Endothelial cell of umbilical vein (primary cell): ENCODE data around the gene ADH1B. TPM values are rescaled to one million over a fixed set of nuclear protein-coding genes. Genes with fewer than 3 reads are reported as not detected.

ENCODE experiments used
- BruUV-seq: library from RNA; stranded (reverse); fragments of 400-500 nt; replicated peaks from 2 replicates; lab custom pipeline; 2021; lab: Mats Ljungman, UMichigan
- CTCF ChIA-PET: fragments of 300-600, 350-600 bp; sonication (Branson Sonifier 250); formaldehyde crosslinking; loops from one replicate; lab custom pipeline; 2021; ENCODE audit warnings: antibody characterized with exemption, inconsistent platforms; lab: Charles Lee
- POLR2A ChIA-PET: fragments of 300-600, 350-600 bp; sonication (Branson Sonifier 250); formaldehyde crosslinking; loops from one replicate; lab custom pipeline; 2021; ENCODE audit warnings: antibody characterized with exemption, inconsistent platforms; lab: Charles Lee
- DNase-seq: peaks from one replicate; pipeline ENCODE4 v3.0.0-alpha.2; 2011; ENCODE audit warnings: low read depth, low spot score
- FAIRE-seq: peaks from 2 replicates; lab custom pipeline; 2011; peaks lifted over from hg19 to GRCh38; lab: Jason Lieb, UNC
- H2AFZ ChIP-seq: 2 replicates; pipeline ENCODE4 v1.6.0; 2012; ENCODE audit warnings: low read depth, low read length, control low read depth, inconsistent platforms
- H3K27ac ChIP-seq: 2 replicates; pipeline ENCODE4 v1.5.1; 2011; ENCODE audit warnings: low read depth, mild to moderate bottlenecking, control low read depth, low read length, moderate library complexity; ENCODE audit not compliant: insufficient read depth
- H3K27me3 ChIP-seq, 2 experiments: 2 replicates each; pipeline versions ENCODE4 v1.6.0 to v1.6.1; 2011; ENCODE audit warnings: low read length in 2 of 2, mixed read lengths in 1 of 2; ENCODE audit not compliant: control insufficient read depth in 2 of 2, insufficient read depth in 2 of 2
- H3K36me3 ChIP-seq, 2 experiments: 2 replicates in 1 of 2; 3 replicates in 1 of 2; pipeline ENCODE4 v1.5.1; 2011; ENCODE audit warnings: low read length in 2 of 2, mild to moderate bottlenecking in 1 of 2, moderate library complexity in 1 of 2; ENCODE audit not compliant: control insufficient read depth in 2 of 2, insufficient read depth in 2 of 2; ENCODE audit errors: extremely low read depth in 1 of 2
- H3K4me1 ChIP-seq: 3 replicates; pipeline ENCODE4 v1.5.1; 2011; ENCODE audit warnings: mild to moderate bottlenecking, low read length; ENCODE audit not compliant: control insufficient read depth, insufficient read depth; ENCODE audit errors: extremely low read depth
- H3K4me2 ChIP-seq: 2 replicates; pipeline ENCODE4 v1.6.1; 2011; ENCODE audit warnings: low read length, control low read depth, mixed read lengths; ENCODE audit not compliant: insufficient read depth
- H3K4me3 ChIP-seq, 3 experiments: fragments of 200-600 bp in 1 of 3; sonication (generic), shearing (Covaris generic) in 1 of 3; replicated peaks in 1 of 3; 2 replicates each; pipeline ENCODE4 v1.5.1; 2011 to 2016; ENCODE audit warnings: control low read depth in 3 of 3, low read length in 3 of 3, mild to moderate bottlenecking in 2 of 3, inconsistent platforms in 1 of 3, low read depth in 1 of 3, moderate library complexity in 1 of 3; ENCODE audit not compliant: insufficient read depth in 1 of 3
- H3K79me2 ChIP-seq: 2 replicates; pipeline ENCODE4 v1.6.0; 2012; ENCODE audit warnings: low read length, inconsistent platforms; ENCODE audit not compliant: control insufficient read depth, insufficient read depth
- H3K9ac ChIP-seq: replicated peaks from 2 replicates; pipeline ENCODE3; 2011; ENCODE audit warnings: low read length, control low read depth; ENCODE audit not compliant: insufficient read depth; ENCODE audit errors: extremely low read depth
- H3K9me1 ChIP-seq: replicated peaks from 3 replicates; pipeline ENCODE4 v1.6.0; 2011; ENCODE audit warnings: mild to moderate bottlenecking, low read length; ENCODE audit not compliant: control insufficient read depth, insufficient read depth; ENCODE audit errors: extremely low read depth
- H3K9me3 ChIP-seq: replicated peaks from 2 replicates; pipeline ENCODE4 v1.5.1; 2012; ENCODE audit warnings: low read length, inconsistent platforms; ENCODE audit not compliant: control insufficient read depth, insufficient read depth
- H4K20me1 ChIP-seq: replicated peaks from 2 replicates; pipeline ENCODE3; 2011; ENCODE audit warnings: mild to moderate bottlenecking, low read length; ENCODE audit not compliant: control insufficient read depth, insufficient read depth; ENCODE audit errors: extremely low read depth
- EZH2 ChIP-seq: IDR thresholded peaks from 2 replicates; pipeline ENCODE4 v1.6.1; 2012; ENCODE audit warnings: borderline replicate concordance, low read depth, mild to moderate bottlenecking, moderate library complexity, low read length, inconsistent platforms; ENCODE audit not compliant: severe bottlenecking
- FOS ChIP-seq: IDR thresholded peaks from 2 replicates; pipeline ENCODE4 v1.6.1; 2011; ENCODE audit warnings: mild to moderate bottlenecking, low read length, moderate library complexity, borderline replicate concordance; ENCODE audit not compliant: insufficient read depth
- GATA2 ChIP-seq: IDR thresholded peaks from 2 replicates; pipeline ENCODE4 v1.7.0; 2011; ENCODE audit warnings: low read depth, mild to moderate bottlenecking, moderate library complexity, mixed read lengths, low read length; ENCODE audit not compliant: insufficient read length, insufficient read depth
- JUN ChIP-seq: IDR thresholded peaks from 2 replicates; pipeline ENCODE4 v1.6.1; 2011; ENCODE audit warnings: borderline replicate concordance, low read depth; ENCODE audit not compliant: insufficient read length, insufficient read depth
- MAX ChIP-seq: IDR thresholded peaks from 2 replicates; pipeline ENCODE4 v1.6.1; 2011; ENCODE audit not compliant: insufficient read depth, insufficient read length
- MYC ChIP-seq: IDR thresholded peaks from one replicate; pipeline ENCODE4 v1.6.1; 2011; ENCODE audit warnings: mild to moderate bottlenecking, low read depth, low read length
- dilution Hi-C: fragments of 300-500 bp; cut with MboI; formaldehyde crosslinking; loops from one replicate; pipeline ENCODE4 v1.15.0; 2019; ENCODE audit warnings: low sequenced_read_pairs; ENCODE audit not compliant: extremely low pct_ligation_motif_present
- intact Hi-C: fragments of 100-400 bp; cut with micrococcal nuclease; formaldehyde crosslinking; loops from one replicate; pipeline ENCODE4 v1.10.0; 2022
- polyA plus RNA-seq, 4 experiments: library from polyadenylated mRNA; depleted of rRNA in 3 of 4; stranded (reverse) in 3 of 4; unstranded in 1 of 4; fragments of >200 nt; gene quantifications; 2 replicates each; pipeline versions ENCODE4 v1.2.1 to v1.2.3, GENCODE V29; 2011 to 2012; ENCODE audit warnings: missing spikeins in 1 of 4
- total RNA-seq: library from RNA; stranded (reverse); gene quantifications from 2 replicates; pipeline ENCODE4 v1.2.3, GENCODE V29; 2021
- TF ChIP-seq, protein P1 (sequence below), 2 donors: IDR thresholded peaks; 1 replicate in 1 of 2; 2 replicates in 1 of 2; pipeline ENCODE4 v1.5.1; 2011; ENCODE audit warnings: low read length in 2 of 2, mild to moderate bottlenecking in 2 of 2, moderate library complexity in 2 of 2, control low read depth in 1 of 2, inconsistent platforms in 1 of 2, low read depth in 1 of 2; ENCODE audit not compliant: insufficient read depth in 1 of 2; ENCODE audit errors: extremely low read depth in 1 of 2

The ADH1B gene
- total and polyA plus RNA-seq, 2 donors (not counting 3 experiments of a cell fraction or from before 2014, with no cell fraction given) = not detected

GRCh38 chr4:99324361-99324760 lies 3.2 kb upstream of the ADH1B start:
- TF ChIP-seq MAX (no peak), GATA2 (no peak), JUN (no peak), FOS (no peak), EZH2 (no peak), MYC (no peak)
- TF ChIP-seq, protein P1, sequence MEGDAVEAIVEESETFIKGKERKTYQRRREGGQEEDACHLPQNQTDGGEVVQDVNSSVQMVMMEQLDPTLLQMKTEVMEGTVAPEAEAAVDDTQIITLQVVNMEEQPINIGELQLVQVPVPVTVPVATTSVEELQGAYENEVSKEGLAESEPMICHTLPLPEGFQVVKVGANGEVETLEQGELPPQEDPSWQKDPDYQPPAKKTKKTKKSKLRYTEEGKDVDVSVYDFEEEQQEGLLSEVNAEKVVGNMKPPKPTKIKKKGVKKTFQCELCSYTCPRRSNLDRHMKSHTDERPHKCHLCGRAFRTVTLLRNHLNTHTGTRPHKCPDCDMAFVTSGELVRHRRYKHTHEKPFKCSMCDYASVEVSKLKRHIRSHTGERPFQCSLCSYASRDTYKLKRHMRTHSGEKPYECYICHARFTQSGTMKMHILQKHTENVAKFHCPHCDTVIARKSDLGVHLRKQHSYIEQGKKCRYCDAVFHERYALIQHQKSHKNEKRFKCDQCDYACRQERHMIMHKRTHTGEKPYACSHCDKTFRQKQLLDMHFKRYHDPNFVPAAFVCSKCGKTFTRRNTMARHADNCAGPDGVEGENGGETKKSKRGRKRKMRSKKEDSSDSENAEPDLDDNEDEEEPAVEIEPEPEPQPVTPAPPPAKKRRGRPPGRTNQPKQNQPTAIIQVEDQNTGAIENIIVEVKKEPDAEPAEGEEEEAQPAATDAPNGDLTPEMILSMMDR (IDR thresholded peaks at IDR 0.05; ENCODE audit: extremely low read depth in 1 of 2, insufficient read depth in 1 of 2, low read depth in 1 of 2, low read length in 2 of 2) = no peak
- BruUV-seq = no TSS peak
- Histone ChIP-seq H3K27ac (no peak overlapping the region), H3K4me2 (no peak overlapping the region), H3K9me3 (no peaks in the 10 kb centered on the region), H3K4me1 (no peaks in the 10 kb centered on the region), H3K79me2 (no peaks in the 10 kb centered on the region), H3K27me3 (no peaks in the 10 kb centered on the region), H3K36me3 (no peaks in the 10 kb centered on the region), H4K20me1 (no peaks in the 10 kb centered on the region), H2AFZ (no peak overlapping the region), H3K4me3 (no peak overlapping the region), H3K9me1 (no peaks in the 10 kb centered on the region), H3K9ac (no peak overlapping the region)
- dilution Hi-C loops (no loop called here), intact Hi-C loops (no loop called here)
- ChIA-PET CTCF (no interaction called here), POLR2A (no interaction called here)
- FAIRE-seq = no peak
- DNase-seq = no peak
